Stimulated activated naive B cell treated with anti-CD40 and anti-IgM and Interleukin-4, amounts not matched to agents 10 μg/mL and 1 μg/mL and 100 μg/mL, for 72 hours (primary cell): ENCODE data around the gene STAC2.
A peak's percentile ranks its signal among the peaks of the same experiment; 100 is the strongest.
"Not testable (repeated sequence)": the region's sequence is repeated elsewhere in the genome, so short reads cannot be mapped to it uniquely, and the experiment has no call there.

Source experiments
- ATAC-seq, 2 donors: fragments of 150-1000 bp; cut with Tn5 transposase; replicated peaks; 2 replicates each; pipeline ENCODE4 v1.10.0; 2021; ENCODE audit warnings: moderate library complexity in 1 of 2
- DNase-seq: peaks from one replicate; pipeline ENCODE4 v3.0.0; 2021
- H3K27ac Mint-ChIP-seq: one replicate; pipeline ENCODE4 v1.8.0; 2022; ENCODE audit warnings: mild to moderate bottlenecking, mixed read lengths
- H3K27me3 Mint-ChIP-seq, 2 donors: one replicate each; pipeline ENCODE4 v1.8.0; 2022; ENCODE audit warnings: mixed read lengths in 2 of 2
- H3K36me3 Mint-ChIP-seq, 2 donors: one replicate each; pipeline ENCODE4 v1.8.0; 2022; ENCODE audit warnings: mixed read lengths in 2 of 2, mild to moderate bottlenecking in 1 of 2
- H3K4me1 Mint-ChIP-seq, 2 donors: one replicate each; pipeline ENCODE4 v1.8.0; 2022; ENCODE audit warnings: mixed read lengths in 2 of 2, mild to moderate bottlenecking in 1 of 2
- H3K4me3 Mint-ChIP-seq, 2 donors: one replicate each; pipeline ENCODE4 v1.8.0; 2022; ENCODE audit warnings: mild to moderate bottlenecking in 2 of 2, mixed read lengths in 2 of 2, moderate library complexity in 1 of 2
- H3K9me3 Mint-ChIP-seq, 2 donors: one replicate each; pipeline ENCODE4 v1.8.0; 2022; ENCODE audit warnings: mixed read lengths in 2 of 2, mild to moderate bottlenecking in 1 of 2

The STAC2 gene

DNA sequence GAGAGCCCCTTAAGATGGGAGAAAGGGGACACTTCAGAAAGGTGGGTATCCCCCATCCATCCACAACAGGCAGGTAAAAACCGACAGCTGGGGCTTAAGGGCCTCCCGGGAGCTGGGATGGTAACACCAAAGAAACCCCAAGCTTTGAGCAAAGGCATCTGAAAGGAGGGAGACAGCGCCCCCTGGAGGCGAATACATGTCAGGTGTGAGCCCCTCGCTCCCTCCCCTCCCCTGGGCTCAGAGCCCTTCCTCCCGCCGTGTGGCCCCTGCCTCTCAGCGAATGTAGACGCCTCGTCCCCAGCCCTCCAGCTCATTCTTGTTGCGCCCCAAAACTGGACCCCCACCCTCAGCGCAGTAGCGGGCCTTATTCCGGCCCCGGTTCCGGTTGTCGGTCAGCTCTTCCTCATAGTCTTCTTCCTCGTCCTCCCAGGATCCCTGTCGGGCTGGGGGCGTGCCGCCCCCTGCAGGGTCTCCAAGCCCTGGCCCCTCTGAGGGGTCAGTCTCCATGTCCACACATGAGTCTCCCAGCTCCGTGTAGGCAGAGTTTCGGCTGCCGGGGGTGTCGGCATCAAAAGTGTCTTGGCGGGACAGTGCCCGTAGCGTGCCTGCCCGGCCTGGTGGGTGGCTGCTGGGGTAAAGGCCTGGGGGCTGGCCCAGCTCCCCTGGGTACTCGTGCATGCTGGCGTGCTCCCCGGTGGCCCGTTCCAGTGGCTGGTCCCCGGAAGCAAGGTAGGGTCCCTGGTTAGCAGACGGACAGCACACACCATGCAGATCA lies 50.6 kb downstream of the STAC2 start:
- Mint-ChIP-seq H3K36me3 (peaks cover 29 to 36% of the 10 kb centered on the region in 2 donors), H3K4me3 (peak overlapping the region in 1 of 2 donors; percentile 36), H3K27ac (peak overlapping the region; percentile 51), H3K27me3 (peaks cover 27 to 34% of the 10 kb centered on the region in 2 donors), H3K9me3 (no peaks in the 10 kb centered on the region), H3K4me1 (peaks cover 13 to 18% of the 10 kb centered on the region in 2 donors)
- peak; percentile 81 to 85 for ATAC-seq
- peak; percentile 34 for DNase-seq

DNA sequence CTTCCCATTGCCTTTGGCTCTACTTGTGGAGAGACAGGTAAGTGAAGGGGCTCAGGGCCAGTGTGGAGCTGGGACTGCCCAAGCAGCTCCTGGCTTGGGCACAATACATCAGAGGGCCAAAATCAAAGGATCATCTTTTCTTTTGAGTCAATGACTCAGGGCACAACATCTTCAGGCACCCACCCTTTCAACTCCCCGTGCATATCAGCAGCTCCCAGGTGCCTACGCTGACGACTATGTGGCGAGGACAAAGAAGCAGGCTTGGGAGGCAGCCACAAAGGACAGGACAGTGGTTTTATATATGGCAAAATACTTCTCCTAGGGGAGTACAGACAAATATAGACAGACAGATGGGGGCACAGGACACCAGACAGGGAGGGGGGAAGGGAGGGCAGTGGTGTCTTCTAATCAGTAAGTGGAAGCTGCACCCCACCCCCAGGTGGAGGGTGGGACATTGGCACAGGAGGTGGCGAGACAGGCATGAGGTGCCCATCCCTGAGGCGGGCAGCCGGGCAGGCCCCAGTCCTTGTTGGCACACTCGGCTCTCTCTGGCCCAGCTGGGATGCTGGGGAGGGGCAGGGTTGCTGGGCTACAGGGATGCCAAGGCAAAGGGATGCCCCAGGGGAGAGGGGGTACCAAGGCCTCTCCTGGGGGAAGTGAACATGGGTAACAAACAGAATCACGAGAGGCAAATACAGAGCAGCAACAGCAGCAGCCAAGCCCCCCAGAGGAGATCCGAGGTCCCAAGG lies 52.0 kb downstream of the STAC2 start:
- H3K36me3 Mint-ChIP-seq: peaks cover 27 to 34% of the 10 kb centered on the region in 2 donors
- ATAC-seq (no peak), DNase-seq (no peak)
- peaks cover 27 to 46% of the 10 kb centered on the region in 2 donors for H3K27me3 Mint-ChIP-seq
- H3K4me1 Mint-ChIP-seq: peaks cover 13 to 18% of the 10 kb centered on the region in 2 donors
- H3K27ac Mint-ChIP-seq: peak overlapping the region; percentile 43
- H3K9me3 Mint-ChIP-seq: peaks cover 0 to 3% of the 10 kb centered on the region in 2 donors
- H3K4me3 Mint-ChIP-seq: no peak overlapping the region

DNA sequence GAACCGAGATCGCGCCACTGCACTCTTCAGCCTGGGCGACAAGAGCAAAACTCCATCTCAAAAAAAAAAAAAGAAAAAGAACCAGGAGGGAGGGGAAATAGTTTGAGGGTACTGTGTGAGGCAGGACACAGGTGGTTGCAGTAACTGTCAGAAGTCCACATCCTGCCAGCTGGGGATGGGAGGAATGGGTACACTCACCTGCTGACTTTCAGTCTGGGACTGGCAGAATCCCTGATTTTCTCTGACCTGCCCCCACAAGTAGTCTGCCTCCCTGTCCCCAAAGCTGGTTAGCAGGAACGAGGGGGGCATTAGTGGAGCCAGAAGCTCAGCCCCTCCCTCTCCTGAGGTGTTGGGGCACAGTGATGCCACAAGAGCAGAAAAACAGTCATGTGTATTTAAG lies 52.7 kb downstream of the STAC2 start:
- DNase-seq (no peak), ATAC-seq (no peak)
- Mint-ChIP-seq H3K4me3 (no peak overlapping the region), H3K4me1 (peaks cover 13 to 18% of the 10 kb centered on the region in 2 donors), H3K9me3 (peaks cover 0 to 4% of the 10 kb centered on the region in 2 donors), H3K27ac (no peak overlapping the region), H3K27me3 (peaks cover 27 to 50% of the 10 kb centered on the region in 2 donors), H3K36me3 (peaks cover 27 to 31% of the 10 kb centered on the region in 2 donors)

DNA sequence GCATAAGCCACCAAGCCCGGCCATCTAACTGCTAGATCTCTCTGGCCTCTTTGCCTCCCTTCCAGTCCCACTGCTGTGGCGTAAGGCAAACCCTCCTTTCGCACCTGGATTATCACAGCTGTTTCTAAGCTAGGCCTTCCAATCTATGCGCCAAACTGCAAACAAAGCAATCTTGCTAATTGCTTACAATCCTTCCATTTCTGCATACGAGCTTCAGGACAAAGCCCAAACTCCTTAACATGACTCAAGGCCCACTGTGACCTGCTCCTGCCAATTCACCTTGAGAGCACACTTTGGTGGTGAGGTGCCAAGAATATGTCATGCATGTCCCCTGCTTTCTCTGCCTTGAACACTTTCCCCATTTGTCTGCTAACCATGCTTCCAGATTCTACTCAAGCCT lies 53.8 kb downstream of the STAC2 start:
- ATAC-seq: no peak
- H3K4me3 Mint-ChIP-seq: no peak overlapping the region
- H3K27me3 Mint-ChIP-seq: peaks cover 33 to 55% of the 10 kb centered on the region in 2 donors
- peaks cover 19 to 26% of the 10 kb centered on the region in 2 donors for H3K4me1 Mint-ChIP-seq
- peak overlapping the region; percentile 65 for H3K27ac Mint-ChIP-seq
- H3K36me3 Mint-ChIP-seq: peaks cover 15 to 20% of the 10 kb centered on the region in 2 donors
- H3K9me3 Mint-ChIP-seq: peaks cover 0 to 4% of the 10 kb centered on the region in 2 donors
- no peak for DNase-seq

DNA sequence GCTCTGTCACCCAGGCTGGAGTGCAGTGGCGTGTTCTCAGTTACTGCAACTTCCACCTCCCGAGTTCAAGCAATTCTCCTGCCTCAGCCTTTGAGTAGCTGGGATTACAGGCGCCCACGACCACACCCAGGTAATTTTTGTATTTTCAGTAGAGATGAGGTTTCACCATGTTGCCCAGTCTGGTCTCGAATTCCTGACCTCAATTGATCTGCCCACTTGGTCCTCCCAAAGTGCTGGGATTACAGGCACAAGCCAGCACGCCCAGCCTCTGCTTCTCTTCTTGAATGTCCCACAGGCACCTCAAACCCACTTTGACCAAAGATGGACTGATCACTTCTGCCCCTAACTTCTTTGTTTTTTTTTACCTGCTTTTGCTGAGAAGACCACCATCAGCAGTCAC lies 55.2 kb downstream of the STAC2 start:
- Mint-ChIP-seq H3K4me3 (no peak overlapping the region), H3K27ac (peak overlapping the region; percentile 5), H3K9me3 (peaks cover 0 to 4% of the 10 kb centered on the region in 2 donors), H3K36me3 (peaks cover 6% of the 10 kb centered on the region in 2 donors), H3K4me1 (peaks cover 25 to 38% of the 10 kb centered on the region in 2 donors), H3K27me3 (peaks cover 47 to 69% of the 10 kb centered on the region in 2 donors)
- no peak for DNase-seq
- no peak for ATAC-seq

GRCh38 chr17:39170109-39170508 lies 55.6 kb downstream of the STAC2 start:
- H3K9me3 Mint-ChIP-seq: peaks cover 0 to 4% of the 10 kb centered on the region in 2 donors
- no peak for ATAC-seq
- no peak overlapping the region for H3K4me3 Mint-ChIP-seq
- peaks cover 21 to 38% of the 10 kb centered on the region in 2 donors for H3K4me1 Mint-ChIP-seq
- H3K36me3 Mint-ChIP-seq: peaks cover 2% of the 10 kb centered on the region in 2 donors
- peaks cover 47 to 74% of the 10 kb centered on the region in 2 donors for H3K27me3 Mint-ChIP-seq
- DNase-seq: no peak
- H3K27ac Mint-ChIP-seq: no peak overlapping the region

- Mint-ChIP-seq H3K27me3 (peaks cover 53 to 80% of the 10 kb centered on the region in 2 donors), H3K27ac (no peak overlapping the region), H3K9me3 (peaks cover 0 to 4% of the 10 kb centered on the region in 2 donors), H3K36me3 (no peaks in the 10 kb centered on the region), H3K4me3 (no peak overlapping the region), H3K4me1 (peaks cover 23 to 38% of the 10 kb centered on the region in 2 donors)
- ATAC-seq: no peak
- no peak for DNase-seq
Observed at GRCh38 chr17:39169518-39169917, 56.2 kb downstream of the STAC2 start.

DNA sequence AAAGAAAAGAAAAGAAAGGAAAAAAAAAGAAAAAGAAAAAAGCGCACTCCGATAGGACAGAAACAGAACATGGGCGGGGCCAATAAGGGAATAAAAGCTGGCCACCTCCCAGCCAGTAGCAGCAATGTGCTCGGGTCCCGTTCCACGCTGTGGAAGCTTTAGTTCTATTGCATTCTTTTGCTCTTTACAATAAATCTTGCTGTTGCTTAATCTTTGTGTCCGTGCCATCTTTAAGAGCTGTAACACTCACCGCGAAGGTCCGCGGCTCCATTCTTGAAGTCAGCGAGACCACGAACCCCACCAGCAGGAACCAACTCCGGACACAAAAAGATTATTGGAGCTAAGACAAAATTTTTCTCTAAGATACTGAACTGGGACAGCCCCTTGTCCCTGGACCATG lies 56.6 kb downstream of the STAC2 start:
- H3K4me3 Mint-ChIP-seq: no peak overlapping the region
- peaks cover 0 to 4% of the 10 kb centered on the region in 2 donors for H3K9me3 Mint-ChIP-seq
- H3K36me3 Mint-ChIP-seq: no peaks in the 10 kb centered on the region
- ATAC-seq (no peak), DNase-seq (no peak)
- H3K27me3 Mint-ChIP-seq: peaks cover 51 to 79% of the 10 kb centered on the region in 2 donors
- no peak overlapping the region for H3K27ac Mint-ChIP-seq
- peaks cover 25 to 40% of the 10 kb centered on the region in 2 donors for H3K4me1 Mint-ChIP-seq

GRCh38 chr17:39168503-39168902 lies 57.2 kb downstream of the STAC2 start:
- not testable (repeated sequence) for H3K9me3 Mint-ChIP-seq, H3K4me3 Mint-ChIP-seq, DNase-seq, H3K36me3 Mint-ChIP-seq, ATAC-seq, H3K27ac Mint-ChIP-seq
- H3K27me3 Mint-ChIP-seq: peaks cover 45 to 73% of the 10 kb centered on the region in 2 donors
- peaks cover 19 to 34% of the 10 kb centered on the region in 2 donors for H3K4me1 Mint-ChIP-seq

DNA sequence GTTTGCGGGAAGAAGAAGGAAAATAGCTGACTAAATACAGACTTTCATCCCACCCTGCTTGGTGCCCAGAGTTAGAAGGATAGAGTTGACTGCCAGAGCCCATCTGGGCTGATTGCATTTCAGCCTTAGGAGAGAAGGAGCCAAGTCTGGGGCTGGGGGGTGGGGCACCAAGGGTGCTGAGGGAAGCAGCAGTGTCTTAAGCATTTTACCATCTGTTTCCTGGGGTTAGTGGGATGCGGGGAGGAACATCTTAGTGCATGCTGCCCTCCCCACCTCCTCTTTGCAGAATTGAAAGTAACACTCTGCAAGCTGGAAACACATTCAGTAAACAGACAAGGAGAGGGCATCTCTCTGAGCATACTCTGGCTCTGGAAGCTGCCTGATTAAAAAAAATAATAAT lies 58.3 kb downstream of the STAC2 start:
- peaks cover 18 to 34% of the 10 kb centered on the region in 2 donors for H3K4me1 Mint-ChIP-seq
- H3K9me3 Mint-ChIP-seq: peaks cover 0 to 4% of the 10 kb centered on the region in 2 donors
- H3K27ac Mint-ChIP-seq: no peak overlapping the region
- no peaks in the 10 kb centered on the region for H3K36me3 Mint-ChIP-seq
- H3K4me3 Mint-ChIP-seq: no peak overlapping the region
- peaks cover 40 to 63% of the 10 kb centered on the region in 2 donors for H3K27me3 Mint-ChIP-seq
- DNase-seq (no peak), ATAC-seq (no peak)

GRCh38 chr17:39166437-39167335 lies 59.1 kb downstream of the STAC2 start:
- H3K27me3 Mint-ChIP-seq: peaks cover 32 to 55% of the 10 kb centered on the region in 2 donors
- H3K4me1 Mint-ChIP-seq: peaks cover 18 to 34% of the 10 kb centered on the region in 2 donors
- H3K36me3 Mint-ChIP-seq: no peaks in the 10 kb centered on the region
- peaks cover 0 to 4% of the 10 kb centered on the region in 2 donors for H3K9me3 Mint-ChIP-seq
- DNase-seq: no peak
- H3K27ac Mint-ChIP-seq: no peak overlapping the region
- no peak overlapping the region for H3K4me3 Mint-ChIP-seq
- no peak for ATAC-seq

- Mint-ChIP-seq H3K27ac (peak within 1 kb of the TSS; percentile 3), H3K9me3 (peaks cover 0 to 4% of the 10 kb centered on the region in 2 donors), H3K4me3 (peak within 1 kb of the TSS; percentile 87 to 94), H3K36me3 (no peaks in the 10 kb centered on the region), H3K4me1 (peaks cover 18 to 34% of the 10 kb centered on the region in 2 donors), H3K27me3 (peaks cover 32 to 54% of the 10 kb centered on the region in 2 donors)
- DNase-seq (no peak), ATAC-seq (no peak)
Observed at GRCh38 chr17:39165841-39166349, 59.9 kb downstream of the STAC2 start, which contains the start of gene ARL5C. Gene ARL5C (minus strand): TSS chr17:39166161. CDS start chr17:39165760, 401 bp downstream.

- Mint-ChIP-seq H3K4me3 (peak overlapping the region; percentile 87 to 94), H3K4me1 (peaks cover 18 to 34% of the 10 kb centered on the region in 2 donors), H3K27ac (peak overlapping the region; percentile 3), H3K27me3 (peaks cover 32 to 49% of the 10 kb centered on the region in 2 donors), H3K36me3 (no peaks in the 10 kb centered on the region), H3K9me3 (peaks cover 0 to 4% of the 10 kb centered on the region in 2 donors)
- ATAC-seq (peak in 1 of 2 donors; percentile 9), DNase-seq (no peak)
Observed at GRCh38 chr17:39165178-39165840, 60.4 kb downstream of the STAC2 start.
